Mesenchymal stem cell (in vitro differentiated cells and primary cell): ENCODE data around the gene PTPRS.

Source experiments
- DNase-seq: peaks from one replicate; pipeline ENCODE4 v3.0.0-alpha.2; 2013
- H2AFZ ChIP-seq: one replicate; pipeline ENCODE4 v1.6.1; 2013; ENCODE audit warnings: low read depth, mild to moderate bottlenecking, control low read depth, inconsistent platforms, low read length, moderate library complexity
- H2AK5ac ChIP-seq: 2 replicates; pipeline ENCODE4 v1.6.1; 2013; ENCODE audit warnings: low read length, moderate library complexity, mild to moderate bottlenecking, inconsistent platforms; ENCODE audit not compliant: severe bottlenecking
- H2BK120ac ChIP-seq: one replicate; pipeline ENCODE4 v1.6.1; 2013; ENCODE audit warnings: low read depth, mild to moderate bottlenecking, inconsistent platforms, low read length, moderate library complexity
- H2BK12ac ChIP-seq, 2 experiments: one replicate each; pipeline ENCODE4 v1.6.1; 2013; ENCODE audit warnings: inconsistent platforms in 2 of 2, low read length in 2 of 2, mild to moderate bottlenecking in 2 of 2, moderate library complexity in 2 of 2, control low read depth in 1 of 2
- H2BK15ac ChIP-seq: one replicate; pipeline ENCODE4 v1.6.1; 2013; ENCODE audit warnings: mild to moderate bottlenecking, low read depth, inconsistent platforms; ENCODE audit not compliant: poor library complexity, severe bottlenecking
- H2BK5ac ChIP-seq: 2 replicates; pipeline ENCODE4 v1.6.1; 2013; ENCODE audit warnings: low read depth, mild to moderate bottlenecking, low read length, control low read depth, inconsistent platforms; ENCODE audit not compliant: poor library complexity, severe bottlenecking
- H3K14ac ChIP-seq, 2 experiments: one replicate each; pipeline ENCODE4 v1.6.1; 2013; ENCODE audit warnings: inconsistent platforms in 2 of 2, low read length in 2 of 2, control low read depth in 1 of 2, mild to moderate bottlenecking in 1 of 2, moderate library complexity in 1 of 2
- H3K18ac ChIP-seq, 2 experiments: one replicate each; pipeline ENCODE4 v1.6.1; 2013; ENCODE audit warnings: inconsistent platforms in 2 of 2, low read length in 2 of 2, control low read depth in 1 of 2, low read depth in 1 of 2, mild to moderate bottlenecking in 1 of 2
- H3K23ac ChIP-seq, 2 experiments: one replicate each; pipeline ENCODE4 v1.6.1; 2013; ENCODE audit warnings: inconsistent platforms in 2 of 2, low read length in 2 of 2, mild to moderate bottlenecking in 2 of 2, moderate library complexity in 2 of 2, control low read depth in 1 of 2
- H3K27ac ChIP-seq: 2 replicates; pipeline ENCODE4 v1.5.1; 2013; ENCODE audit warnings: mild to moderate bottlenecking, moderate library complexity, low read length, control low read depth, inconsistent platforms; ENCODE audit not compliant: poor library complexity, severe bottlenecking
- H3K27me3 ChIP-seq, 2 experiments: 2 replicates each; pipeline versions ENCODE4 v1.6.1 to v1.7.0; 2013; ENCODE audit warnings: low read length in 2 of 2, mild to moderate bottlenecking in 2 of 2, moderate library complexity in 2 of 2, control low read depth in 1 of 2, inconsistent platforms in 1 of 2; ENCODE audit not compliant: control insufficient read depth in 1 of 2, insufficient read depth in 1 of 2
- H3K36me3 ChIP-seq, 2 experiments: 2 replicates each; pipeline versions ENCODE4 v1.6.1 to v1.7.0; 2013; ENCODE audit warnings: low read length in 2 of 2, control low read depth in 1 of 2, inconsistent platforms in 1 of 2, low read depth in 1 of 2, mild to moderate bottlenecking in 1 of 2; ENCODE audit not compliant: insufficient read depth in 2 of 2, control insufficient read depth in 1 of 2
- H3K4ac ChIP-seq, 2 experiments: one replicate each; pipeline ENCODE4 v1.6.1; 2013; ENCODE audit warnings: inconsistent platforms in 2 of 2, low read length in 2 of 2, mild to moderate bottlenecking in 2 of 2, moderate library complexity in 2 of 2, control low read depth in 1 of 2, low read depth in 1 of 2
- H3K4me1 ChIP-seq: 2 replicates; pipeline ENCODE4 v1.6.1; 2013; ENCODE audit warnings: low read depth, low read length, control low read depth; ENCODE audit not compliant: control insufficient read depth, insufficient read depth
- H3K4me2 ChIP-seq: 2 replicates; pipeline ENCODE4 v1.6.1; 2013; ENCODE audit warnings: low read length, mild to moderate bottlenecking, inconsistent platforms; ENCODE audit not compliant: poor library complexity, severe bottlenecking
- H3K4me3 ChIP-seq, 2 experiments: 2 replicates each; pipeline versions ENCODE4 v1.5.1 to v1.7.0; 2013; ENCODE audit warnings: low read length in 2 of 2, mild to moderate bottlenecking in 2 of 2, control low read depth in 1 of 2, low read depth in 1 of 2; ENCODE audit not compliant: insufficient read depth in 1 of 2
- H3K79me1 ChIP-seq: replicated peaks from 2 replicates; pipeline ENCODE4 v1.6.1; 2013; ENCODE audit warnings: mild to moderate bottlenecking, control low read depth, low read length, inconsistent platforms; ENCODE audit not compliant: poor library complexity, severe bottlenecking
- H3K9ac ChIP-seq: 2 replicates; pipeline ENCODE4 v1.7.0; 2013; ENCODE audit warnings: mild to moderate bottlenecking, low read length, moderate library complexity
- H3K9me3 ChIP-seq: 2 replicates; pipeline ENCODE4 v1.7.0; 2013; ENCODE audit warnings: mild to moderate bottlenecking, low read length; ENCODE audit not compliant: control insufficient read depth
- H4K8ac ChIP-seq: one replicate; pipeline ENCODE4 v1.6.1; 2013; ENCODE audit warnings: inconsistent platforms, mild to moderate bottlenecking, low read length, moderate library complexity
- H4K91ac ChIP-seq: one replicate; pipeline ENCODE4 v1.6.1; 2013; ENCODE audit warnings: mild to moderate bottlenecking, low read length, inconsistent platforms
- WGBS: methylation state at CpG from one replicate; pipeline ENCODE4 v1.1.7; 2013; ENCODE audit warnings: mixed read lengths; 5-methylcytosine and 5-hydroxymethylcytosine counted together

PTPRS gene

GRCh38 chr19:5351731-5352228 is 11.2 kb upstream of the PTPRS start:
- no peak overlapping the region for H3K4me2 ChIP-seq
- H3K23ac ChIP-seq, result no peak overlapping the region
- H3K9ac ChIP-seq, result no peak overlapping the region
- H3K4me3 ChIP-seq, result no peak overlapping the region
- peaks cover 22 to 53% of the 10 kb centered on the region in 2 experiments for H3K27me3 ChIP-seq
- no peak overlapping the region for H2BK120ac ChIP-seq
- no peak overlapping the region for H2AK5ac ChIP-seq
- no peak for DNase-seq
- peaks cover 7% of the 10 kb centered on the region for H3K9me3 ChIP-seq
- H2BK12ac ChIP-seq, result no peak overlapping the region
- no peaks in the 10 kb centered on the region for H3K36me3 ChIP-seq
- H4K91ac ChIP-seq, result no peak overlapping the region
- H2BK15ac ChIP-seq, result no peak overlapping the region
- no peaks in the 10 kb centered on the region for H3K79me1 ChIP-seq
- H3K4me1 ChIP-seq, result no peaks in the 10 kb centered on the region
- no peak overlapping the region for H3K18ac ChIP-seq
- H3K4ac ChIP-seq, result no peak overlapping the region
- WGBS, result 71% methylated on average over 2 of the region's 2 CpGs
- no peak overlapping the region for H2BK5ac ChIP-seq
- H3K14ac ChIP-seq, result no peak overlapping the region
- H4K8ac ChIP-seq, result no peak overlapping the region
- H3K27ac ChIP-seq, result no peak overlapping the region
- H2AFZ ChIP-seq, result no peak overlapping the region

GRCh38 chr19:5349041-5349440 is 8.4 kb upstream of the PTPRS start:
- no peak for DNase-seq
- H3K27me3 ChIP-seq, result peaks cover 0 to 38% of the 10 kb centered on the region in 2 experiments
- H2BK120ac ChIP-seq, result no peak overlapping the region
- peaks cover 7% of the 10 kb centered on the region for H3K9me3 ChIP-seq
- no peak overlapping the region for H2AFZ ChIP-seq
- no peak overlapping the region for H4K91ac ChIP-seq
- H3K79me1 ChIP-seq, result no peaks in the 10 kb centered on the region
- H2AK5ac ChIP-seq, result no peak overlapping the region
- H2BK12ac ChIP-seq, result no peak overlapping the region
- no peak overlapping the region for H2BK15ac ChIP-seq
- no peak overlapping the region for H2BK5ac ChIP-seq
- H3K23ac ChIP-seq, result no peak overlapping the region
- H3K9ac ChIP-seq, result no peak overlapping the region
- no peak overlapping the region for H3K4ac ChIP-seq
- no peak overlapping the region for H3K14ac ChIP-seq
- no peak overlapping the region for H3K27ac ChIP-seq
- no peak overlapping the region for H3K4me2 ChIP-seq
- no peak overlapping the region for H3K18ac ChIP-seq
- WGBS, result 70% methylated on average over 3 of the region's 3 CpGs
- H3K4me1 ChIP-seq, result peaks cover 5% of the 10 kb centered on the region
- H3K4me3 ChIP-seq, result no peak overlapping the region
- peak overlapping the region; percentile 9 for H4K8ac ChIP-seq
- no peaks in the 10 kb centered on the region for H3K36me3 ChIP-seq

- Histone ChIP-seq H3K9me3 (peaks cover 7% of the 10 kb centered on the region), H2BK120ac (no peak overlapping the region), H3K18ac (no peak overlapping the region), H2BK5ac (no peak overlapping the region), H2BK15ac (no peak overlapping the region), H3K4me1 (peaks cover 7% of the 10 kb centered on the region), H3K4ac (no peak overlapping the region), H3K9ac (no peak overlapping the region), H2BK12ac (no peak overlapping the region), H3K14ac (no peak overlapping the region), H3K79me1 (no peaks in the 10 kb centered on the region), H4K91ac (no peak overlapping the region), H2AK5ac (no peak overlapping the region), H3K23ac (no peak overlapping the region), H3K4me3 (no peak overlapping the region), H3K27me3 (peaks cover 0 to 25% of the 10 kb centered on the region in 2 experiments), H3K4me2 (no peak overlapping the region), H3K27ac (no peak overlapping the region), H2AFZ (no peak overlapping the region), H3K36me3 (no peaks in the 10 kb centered on the region), H4K8ac (no peak overlapping the region)
- WGBS, result 26% methylated on average over 2 of the region's 6 CpGs
- DNase-seq, result peak; percentile 70
Observed at GRCh38 chr19:5345895-5346386, 5.3 kb upstream of the PTPRS start.

- Histone ChIP-seq H3K23ac (no peak overlapping the region), H4K8ac (no peak overlapping the region), H3K4me1 (peaks cover 23% of the 10 kb centered on the region), H2AFZ (no peak overlapping the region), H2AK5ac (no peak overlapping the region), H3K79me1 (no peaks in the 10 kb centered on the region), H3K4me2 (no peak overlapping the region), H3K9ac (no peak overlapping the region), H3K27me3 (peaks cover 7 to 31% of the 10 kb centered on the region in 2 experiments), H4K91ac (no peak overlapping the region), H3K27ac (no peak overlapping the region), H3K4me3 (no peak overlapping the region), H3K18ac (no peak overlapping the region), H2BK5ac (no peak overlapping the region), H3K14ac (no peak overlapping the region), H3K36me3 (no peaks in the 10 kb centered on the region), H2BK120ac (no peak overlapping the region), H2BK15ac (no peak overlapping the region), H3K4ac (no peak overlapping the region), H2BK12ac (no peak overlapping the region), H3K9me3 (peaks cover 7% of the 10 kb centered on the region)
- DNase-seq, result peak; percentile 67
- 57% methylated on average over 9 of the region's 9 CpGs for WGBS
Observed at GRCh38 chr19:5343848-5344247, 3.2 kb upstream of the PTPRS start.
